Upper lobe of right lung (tissue), 1 donor: Measurements from ENCODE around the gene RAI14. TPM values are rescaled to one million over a fixed set of nuclear protein-coding genes. Genes with fewer than 3 reads are reported as not detected.
A peak's percentile ranks its signal among the peaks of the same experiment; 100 is the strongest.

Experiments
- ATAC-seq: fragments of 200-7000 bp; cut with Tn5 transposase; one replicate; pipeline ENCODE4 v1.9.1; 2020; ENCODE audit warnings: mild to moderate bottlenecking, moderate library complexity
- DNase-seq: peaks from one replicate; pipeline ENCODE4 v3.0.0-alpha.2; 2020
- H3K27ac ChIP-seq: fragments of 200-600 bp; one replicate; pipeline ENCODE4 v1.8.0; 2022
- H3K27me3 ChIP-seq: fragments of 200-600 bp; one replicate; pipeline ENCODE4 v1.8.0; 2022; ENCODE audit warnings: mild to moderate bottlenecking
- H3K36me3 ChIP-seq: fragments of 200-600 bp; one replicate; pipeline ENCODE4 v1.8.0; 2022
- H3K4me1 ChIP-seq: fragments of 200-600 bp; one replicate; pipeline ENCODE4 v1.8.0; 2022
- H3K4me3 ChIP-seq: fragments of 200-600 bp; one replicate; pipeline ENCODE4 v1.8.0; 2022; ENCODE audit warnings: mild to moderate bottlenecking
- H3K9me3 ChIP-seq: fragments of 200-600 bp; one replicate; pipeline ENCODE4 v1.8.0; 2022
- intact Hi-C: fragments of 100-400 bp; cut with DNase I; formaldehyde crosslinking; loops from one replicate; pipeline ENCODE4 v1.11.0; 2022
- total RNA-seq: library from RNA; stranded (reverse); fragmentation: NEBNext Ultra II Directional; extraction: Animal tissue kit (Norgen Biotek cat#: 25700); gene quantifications from one replicate; pipeline ENCODE4 v1.2.1, GENCODE V29; 2021
- TF ChIP-seq, protein P1 (sequence below): fragments of 200-600 bp; IDR thresholded peaks from one replicate; pipeline ENCODE4 v1.8.0; 2022; ENCODE audit warnings: antibody characterized with exemption
- donor health status: DM: no; HTN: yes; CAD: no; lungs with severe emphysema.

Gene RAI14
- total RNA-seq, 1 donor from 2014 or later: 79.6 TPM

DNA sequence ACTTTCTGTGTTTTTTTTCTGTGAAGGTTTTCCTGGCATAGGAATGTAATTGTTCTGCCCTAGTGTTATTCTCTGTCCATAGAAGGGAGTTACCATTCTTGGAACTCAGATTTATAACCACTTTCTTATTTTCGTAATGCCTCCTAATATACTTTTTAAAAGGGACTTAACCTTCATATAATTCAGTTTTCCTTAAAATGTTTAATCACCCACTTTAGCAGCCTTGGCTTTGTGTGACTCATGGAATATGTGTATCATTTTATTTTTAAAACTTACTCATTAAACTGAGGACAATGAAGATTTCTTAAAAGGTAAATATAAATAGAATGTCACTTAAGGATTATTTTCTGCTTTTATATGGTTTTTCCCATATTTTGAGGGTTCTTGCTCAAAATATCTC, 50.0 kb downstream of the RAI14 start:
- DNase-seq (no peak), ATAC-seq (no peak)
- no peaks in the 10 kb centered on the region for H3K36me3 ChIP-seq
- TF ChIP-seq, protein P1, sequence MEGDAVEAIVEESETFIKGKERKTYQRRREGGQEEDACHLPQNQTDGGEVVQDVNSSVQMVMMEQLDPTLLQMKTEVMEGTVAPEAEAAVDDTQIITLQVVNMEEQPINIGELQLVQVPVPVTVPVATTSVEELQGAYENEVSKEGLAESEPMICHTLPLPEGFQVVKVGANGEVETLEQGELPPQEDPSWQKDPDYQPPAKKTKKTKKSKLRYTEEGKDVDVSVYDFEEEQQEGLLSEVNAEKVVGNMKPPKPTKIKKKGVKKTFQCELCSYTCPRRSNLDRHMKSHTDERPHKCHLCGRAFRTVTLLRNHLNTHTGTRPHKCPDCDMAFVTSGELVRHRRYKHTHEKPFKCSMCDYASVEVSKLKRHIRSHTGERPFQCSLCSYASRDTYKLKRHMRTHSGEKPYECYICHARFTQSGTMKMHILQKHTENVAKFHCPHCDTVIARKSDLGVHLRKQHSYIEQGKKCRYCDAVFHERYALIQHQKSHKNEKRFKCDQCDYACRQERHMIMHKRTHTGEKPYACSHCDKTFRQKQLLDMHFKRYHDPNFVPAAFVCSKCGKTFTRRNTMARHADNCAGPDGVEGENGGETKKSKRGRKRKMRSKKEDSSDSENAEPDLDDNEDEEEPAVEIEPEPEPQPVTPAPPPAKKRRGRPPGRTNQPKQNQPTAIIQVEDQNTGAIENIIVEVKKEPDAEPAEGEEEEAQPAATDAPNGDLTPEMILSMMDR: no peak
- peaks cover 15% of the 10 kb centered on the region for H3K4me1 ChIP-seq
- no peak overlapping the region for H3K4me3 ChIP-seq
- H3K27me3 ChIP-seq: no peaks in the 10 kb centered on the region
- no peaks in the 10 kb centered on the region for H3K9me3 ChIP-seq
- H3K27ac ChIP-seq: no peak overlapping the region
- intact Hi-C loops: no loop called here

DNA sequence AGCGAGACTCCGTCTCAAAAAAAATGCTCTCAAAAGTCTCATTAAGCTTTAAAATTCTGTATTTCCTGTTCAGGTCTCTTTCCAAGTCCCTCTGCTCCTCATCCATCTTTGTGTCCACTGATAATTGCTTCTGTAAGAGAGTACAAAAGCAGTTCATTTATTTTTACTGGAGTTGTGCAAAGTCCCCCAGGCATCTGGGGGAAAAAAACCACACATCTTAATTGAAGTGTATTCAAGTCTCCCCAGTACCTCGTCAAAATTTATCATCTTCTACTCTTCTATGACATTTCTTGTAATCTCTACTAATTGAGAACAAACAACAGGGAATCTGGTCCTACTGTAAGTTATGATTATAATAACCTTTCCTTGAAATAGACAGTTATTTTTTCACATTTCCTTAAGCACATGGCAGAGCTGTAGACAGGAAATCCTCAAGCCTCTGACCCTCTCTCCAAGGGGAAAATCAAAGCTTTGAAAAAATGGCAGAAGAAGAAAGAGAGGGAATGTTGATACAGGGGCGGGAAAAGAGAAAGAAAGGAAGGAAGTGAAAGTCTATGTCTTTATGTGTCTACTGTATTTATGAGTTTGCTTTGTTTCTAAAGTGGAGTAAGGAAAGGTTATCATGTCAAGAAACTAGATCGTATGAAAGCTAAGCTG, 51.5 kb downstream of the RAI14 start:
- Histone ChIP-seq H3K36me3 (no peaks in the 10 kb centered on the region), H3K4me3 (no peak overlapping the region), H3K9me3 (no peaks in the 10 kb centered on the region), H3K27me3 (no peaks in the 10 kb centered on the region), H3K4me1 (peaks cover 15% of the 10 kb centered on the region), H3K27ac (no peak overlapping the region)
- no peak for DNase-seq
- TF ChIP-seq, protein P1: no peak
- intact Hi-C loops: no loop called here
- no peak for ATAC-seq

DNA sequence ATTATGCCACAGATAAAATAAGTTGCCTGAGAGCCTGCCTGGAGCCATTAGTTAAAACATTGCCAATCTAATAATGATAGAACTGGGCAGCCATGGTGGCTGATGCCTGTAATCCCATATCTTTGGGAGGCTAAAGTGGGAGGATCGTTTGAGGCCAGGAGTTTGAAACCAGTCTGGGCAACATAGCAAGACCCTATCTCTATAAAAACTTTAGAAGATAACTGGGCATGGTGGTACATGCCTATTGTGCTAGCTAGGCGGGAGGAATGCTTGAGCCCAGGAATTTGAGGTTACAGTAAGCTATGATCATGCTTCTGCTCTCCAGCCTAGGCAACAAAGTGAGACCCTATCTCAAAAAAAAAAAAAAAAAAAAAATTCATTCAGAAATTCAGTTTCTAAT, 52.6 kb downstream of the RAI14 start:
- DNase-seq (no peak), ATAC-seq (no peak)
- no peak overlapping the region for H3K4me3 ChIP-seq
- no peaks in the 10 kb centered on the region for H3K27me3 ChIP-seq
- TF ChIP-seq, protein P1: no peak
- no peaks in the 10 kb centered on the region for H3K9me3 ChIP-seq
- intact Hi-C loops: no loop called here
- no peaks in the 10 kb centered on the region for H3K36me3 ChIP-seq
- no peak overlapping the region for H3K27ac ChIP-seq
- H3K4me1 ChIP-seq: peaks cover 15% of the 10 kb centered on the region

DNA sequence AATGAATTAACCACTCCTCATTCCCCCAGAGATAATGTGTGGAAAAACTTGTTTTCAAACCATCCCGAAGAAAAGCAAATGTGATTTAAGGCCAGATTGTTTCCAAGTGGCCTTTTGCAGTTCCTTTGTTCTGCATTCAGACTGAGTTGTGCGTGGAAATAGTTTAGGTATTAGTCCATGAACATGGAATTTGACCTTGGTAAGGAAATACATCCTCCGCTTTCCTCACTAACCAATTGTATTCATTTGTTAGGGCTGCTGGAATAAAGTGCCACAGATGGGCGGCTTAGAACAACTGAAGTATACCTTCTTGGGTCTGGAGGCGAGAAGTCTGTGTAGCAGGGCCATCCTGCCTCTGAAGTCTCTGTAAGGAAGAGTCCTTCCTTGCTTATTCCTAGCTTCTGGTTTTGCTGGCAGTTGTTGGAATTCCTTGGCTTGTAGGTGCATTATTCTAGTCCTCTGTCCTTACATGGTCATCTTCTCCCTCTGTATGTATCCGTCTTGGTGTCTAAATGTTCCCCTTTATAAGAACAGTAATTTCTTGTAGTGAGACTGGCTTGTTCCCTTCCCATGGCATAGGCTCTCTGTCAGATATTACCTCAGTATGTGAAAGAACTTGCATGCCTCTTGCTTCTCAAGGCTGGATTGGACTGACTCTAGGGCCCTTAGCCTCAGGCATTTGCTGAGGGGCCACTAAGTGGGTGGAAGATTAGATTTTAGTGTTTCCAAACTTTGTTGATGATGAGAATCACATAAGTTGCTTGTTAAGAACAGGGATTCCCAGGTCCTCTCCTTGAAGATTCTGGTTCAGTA, 53.9 kb downstream of the RAI14 start:
- Histone ChIP-seq H3K4me3 (no peak overlapping the region), H3K36me3 (no peaks in the 10 kb centered on the region), H3K27ac (no peak overlapping the region), H3K4me1 (peaks cover 15% of the 10 kb centered on the region), H3K9me3 (no peaks in the 10 kb centered on the region), H3K27me3 (no peaks in the 10 kb centered on the region)
- TF ChIP-seq, protein P1: no peak
- intact Hi-C loops: no loop called here
- DNase-seq: no peak
- ATAC-seq: peak; percentile 31

DNA sequence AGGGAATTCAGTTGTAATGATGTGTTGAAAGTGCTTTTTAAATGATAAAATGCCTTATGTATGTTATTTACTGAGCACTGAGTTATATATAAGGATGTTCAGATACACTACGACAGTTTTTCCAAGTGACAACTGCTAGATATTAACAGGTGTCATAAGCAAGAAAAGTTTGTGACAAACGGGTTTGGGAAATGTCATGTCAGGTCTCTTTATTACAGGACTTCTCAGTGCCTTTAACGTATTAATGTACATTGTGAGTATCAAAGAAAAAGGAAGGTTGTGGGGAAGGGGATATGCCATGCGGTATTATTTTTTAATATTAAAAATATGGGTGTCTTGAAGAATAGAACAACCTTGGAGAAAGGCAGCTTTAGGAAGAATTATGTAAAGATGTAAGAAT, 56.4 kb downstream of the RAI14 start:
- no peak overlapping the region for H3K4me3 ChIP-seq
- TF ChIP-seq, protein P1: no peak

More for the DNA sequence above, 56.4 kb downstream of the RAI14 start:
- Histone ChIP-seq H3K9me3 (no peaks in the 10 kb centered on the region), H3K4me1 (peaks cover 11% of the 10 kb centered on the region), H3K36me3 (no peaks in the 10 kb centered on the region), H3K27ac (no peak overlapping the region), H3K27me3 (no peaks in the 10 kb centered on the region)
- DNase-seq (no peak), ATAC-seq (no peak)
- intact Hi-C loops: no loop called here
